HG03175 (cell line): ENCODE data around the gene SRSF11.
"Not testable (repeated sequence)": the region's sequence is repeated elsewhere in the genome, so short reads cannot be mapped to it uniquely, and the experiment has no call there.

Experiments used
- ATAC-seq: cut with Tn5 transposase; IDR thresholded peaks from one replicate; pipeline ENCODE4 v1.9.1; 2021; ENCODE audit warnings: mild to moderate bottlenecking, moderate library complexity; ENCODE audit not compliant: unreplicated experiment

SRSF11 gene, protein sequence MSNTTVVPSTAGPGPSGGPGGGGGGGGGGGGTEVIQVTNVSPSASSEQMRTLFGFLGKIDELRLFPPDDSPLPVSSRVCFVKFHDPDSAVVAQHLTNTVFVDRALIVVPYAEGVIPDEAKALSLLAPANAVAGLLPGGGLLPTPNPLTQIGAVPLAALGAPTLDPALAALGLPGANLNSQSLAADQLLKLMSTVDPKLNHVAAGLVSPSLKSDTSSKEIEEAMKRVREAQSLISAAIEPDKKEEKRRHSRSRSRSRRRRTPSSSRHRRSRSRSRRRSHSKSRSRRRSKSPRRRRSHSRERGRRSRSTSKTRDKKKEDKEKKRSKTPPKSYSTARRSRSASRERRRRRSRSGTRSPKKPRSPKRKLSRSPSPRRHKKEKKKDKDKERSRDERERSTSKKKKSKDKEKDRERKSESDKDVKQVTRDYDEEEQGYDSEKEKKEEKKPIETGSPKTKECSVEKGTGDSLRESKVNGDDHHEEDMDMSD

DNA sequence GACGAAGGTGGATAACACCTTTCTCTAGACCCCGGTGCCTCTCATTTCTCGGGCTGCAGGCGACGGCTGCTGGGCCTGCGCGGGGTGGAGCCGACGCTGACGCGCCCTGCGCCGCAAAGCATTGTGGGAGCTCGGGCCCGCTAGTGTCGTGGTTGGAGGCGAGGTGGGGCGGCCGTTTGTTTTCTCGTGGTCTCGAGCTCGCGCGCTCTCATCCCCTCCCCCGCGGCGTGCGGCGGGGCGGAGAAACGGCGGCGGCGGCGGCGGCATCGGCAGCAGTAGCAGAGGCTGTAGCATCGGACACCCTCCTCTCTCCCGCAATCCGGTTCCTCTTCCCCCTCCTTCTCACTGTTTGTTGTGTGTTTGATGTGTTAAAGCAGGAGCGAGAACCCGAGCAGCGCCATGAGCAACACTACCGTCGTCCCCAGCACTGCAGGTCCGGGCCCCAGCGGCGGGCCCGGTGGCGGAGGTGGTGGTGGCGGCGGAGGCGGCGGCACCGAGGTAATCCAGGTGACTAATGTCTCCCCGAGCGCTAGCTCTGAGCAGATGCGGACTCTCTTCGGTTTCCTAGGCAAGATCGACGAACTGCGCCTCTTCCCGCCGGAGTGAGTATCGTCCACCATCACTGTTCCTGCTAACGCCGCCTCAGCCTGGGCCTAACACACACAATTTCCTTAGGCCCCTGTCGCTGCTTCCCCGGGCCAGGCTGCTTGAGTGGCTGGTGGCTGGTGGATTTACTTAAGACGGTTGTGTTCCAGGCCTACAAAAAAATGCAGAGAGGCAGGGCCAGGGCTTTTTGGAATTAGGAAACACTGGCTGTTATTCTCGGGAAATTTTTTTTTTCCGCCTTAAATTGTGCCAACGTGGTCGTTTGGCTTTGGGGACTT, at the start of gene SRSF11:
TSS of gene SRSF11 (plus strand) at position 143 of the 884 bp plus-strand sequence. CDS start at position 400, 257 bp downstream.
- peak; percentile 93 for ATAC-seq

DNA sequence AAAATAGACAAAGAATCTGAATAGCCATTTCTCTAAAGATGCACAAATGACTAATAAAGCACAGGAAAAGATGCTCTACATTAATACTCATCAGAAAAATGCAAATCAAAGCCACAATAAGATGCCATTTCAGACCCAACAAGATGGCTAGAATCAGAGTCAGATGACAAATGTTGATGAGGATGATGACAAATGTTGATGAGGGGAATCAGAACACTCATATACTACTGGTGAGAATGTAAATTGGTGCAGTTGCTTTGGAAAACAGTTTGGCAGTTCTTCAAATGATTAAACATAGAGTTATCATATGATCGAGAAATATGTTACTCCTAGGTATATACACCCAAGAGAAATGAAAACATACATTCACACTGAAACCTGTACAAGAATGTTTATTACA, 49.7 kb upstream of the SRSF11 start:
- no peak for ATAC-seq

DNA sequence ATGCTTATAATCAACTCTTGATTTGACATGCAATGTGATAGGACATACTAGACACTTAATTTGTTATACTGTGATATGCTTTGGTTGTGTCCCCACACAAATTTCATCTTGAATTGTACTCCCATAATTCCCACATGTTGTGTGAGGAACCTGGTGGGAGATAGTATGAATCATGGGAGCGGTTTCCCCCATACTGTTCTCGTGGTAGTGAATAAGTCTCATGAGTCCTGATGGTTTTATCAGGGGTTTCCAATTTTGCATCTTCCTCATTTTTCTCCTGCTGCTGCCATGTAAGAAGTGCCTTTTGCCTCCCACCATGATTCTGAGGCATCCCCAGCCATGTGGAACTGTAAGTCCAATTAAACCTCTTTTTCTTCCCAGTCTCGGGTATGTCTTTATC, 36.0 kb upstream of the SRSF11 start:
- not testable (repeated sequence) for ATAC-seq

- ATAC-seq = no peak
Measured at GRCh38 chr1:70188522-70188921, 32.7 kb upstream of the SRSF11 start.

DNA sequence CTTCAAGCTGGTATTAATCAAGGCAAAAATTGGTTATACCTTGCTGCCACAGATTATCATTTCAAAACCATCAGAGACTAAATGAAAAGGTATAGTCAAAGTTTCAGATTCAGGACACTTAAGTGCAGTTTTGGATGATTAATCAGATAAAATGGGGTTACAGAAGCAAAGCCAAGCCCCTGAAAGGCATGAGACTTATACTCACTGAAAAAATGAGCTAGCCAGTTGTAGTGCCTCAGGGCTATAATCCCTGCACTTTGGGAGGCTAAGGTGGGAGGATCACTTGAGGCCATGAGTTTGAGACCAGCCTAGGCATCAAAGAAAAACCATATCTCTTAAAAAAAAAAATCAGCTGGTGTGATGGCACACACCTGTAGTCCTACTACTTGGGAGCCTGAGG, 31.0 kb upstream of the SRSF11 start:
- no peak for ATAC-seq

DNA sequence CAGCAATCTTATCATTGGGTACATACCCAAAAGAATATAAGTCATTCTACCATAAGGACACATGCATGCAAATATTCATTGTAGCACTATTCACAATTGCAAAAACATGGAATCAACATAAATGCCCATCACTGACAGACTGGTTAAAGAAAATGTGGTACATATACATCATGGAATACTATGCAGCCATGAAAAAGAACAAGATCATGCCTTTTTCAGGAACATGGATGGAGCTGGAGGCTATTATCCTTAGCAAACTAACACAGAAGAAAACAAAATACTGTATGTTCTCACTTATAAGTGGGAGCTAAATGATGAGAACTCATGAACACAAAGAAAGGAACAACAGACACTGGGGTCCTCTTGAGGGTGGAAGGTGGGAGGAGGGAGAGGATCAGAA, 28.7 kb upstream of the SRSF11 start:
- not testable (repeated sequence) for ATAC-seq

DNA sequence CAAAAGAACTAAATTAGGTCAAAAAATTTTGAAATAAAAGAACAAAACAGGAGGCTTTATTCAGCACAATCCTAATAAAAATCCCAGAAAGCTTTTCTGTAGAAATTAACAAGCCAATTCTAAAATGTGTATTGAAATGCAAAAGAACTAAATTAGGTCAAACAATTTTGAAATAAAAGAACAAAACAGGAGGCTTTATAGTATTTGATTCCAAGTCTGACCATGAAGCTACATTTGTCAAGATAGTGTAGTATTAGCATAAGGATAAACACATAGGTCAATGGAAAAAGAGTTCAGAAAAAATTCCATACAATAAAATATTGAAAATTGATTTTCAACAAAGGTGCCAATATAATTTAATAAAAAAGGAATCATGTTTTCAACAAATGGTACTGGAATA, 26.6 kb upstream of the SRSF11 start:
- no peak for ATAC-seq

DNA sequence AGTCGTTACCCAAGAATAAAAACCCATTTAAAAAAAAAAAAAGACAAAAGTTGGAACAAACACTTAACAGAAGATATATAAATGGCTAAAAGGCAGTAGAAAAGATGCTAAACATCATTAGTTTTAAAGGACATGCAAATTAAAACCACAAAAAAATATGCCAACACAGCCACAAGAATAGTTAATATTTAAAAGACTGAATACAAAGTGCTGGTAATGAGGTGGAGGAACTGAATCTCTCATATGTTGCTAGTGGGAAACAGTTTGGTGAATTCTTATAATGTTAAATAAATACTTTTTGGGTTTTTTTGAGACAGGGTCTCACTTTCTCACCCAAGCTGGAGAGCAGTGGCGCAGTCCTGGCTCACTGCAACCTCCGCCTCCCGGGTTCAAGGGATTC, 25.8 kb upstream of the SRSF11 start:
- ATAC-seq = peak; percentile 98

- no peak for ATAC-seq
Measured at GRCh38 chr1:70196333-70196732, 24.8 kb upstream of the SRSF11 start.

- ATAC-seq = no peak
Measured at GRCh38 chr1:70200065-70200464, 21.1 kb upstream of the SRSF11 start.

DNA sequence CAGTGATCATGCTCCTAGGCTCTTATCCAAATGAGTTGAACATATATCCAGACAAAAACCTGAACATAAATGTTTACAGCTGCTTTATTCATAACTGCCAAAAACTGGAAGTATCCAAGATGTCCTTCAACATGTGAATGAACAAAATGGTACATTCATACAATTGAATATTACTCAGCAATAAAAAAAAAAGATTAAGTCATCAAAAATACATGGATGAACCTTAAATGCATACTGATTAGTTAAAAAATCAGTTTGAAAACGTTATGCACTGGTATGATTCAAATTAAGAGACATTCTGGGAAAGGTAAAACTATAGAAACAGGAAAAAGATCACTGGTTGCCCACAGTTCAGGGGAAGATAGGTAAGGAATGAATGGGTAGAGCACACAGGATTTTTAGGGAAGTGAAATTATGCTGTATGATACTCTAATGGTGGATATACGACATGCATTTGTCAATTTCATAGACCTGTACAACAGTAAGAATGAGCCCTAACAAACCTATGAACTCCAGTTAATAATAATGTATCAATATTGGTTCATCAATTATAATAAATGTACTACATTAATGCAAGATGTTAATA, 18.9 kb upstream of the SRSF11 start:
- no peak for ATAC-seq

DNA sequence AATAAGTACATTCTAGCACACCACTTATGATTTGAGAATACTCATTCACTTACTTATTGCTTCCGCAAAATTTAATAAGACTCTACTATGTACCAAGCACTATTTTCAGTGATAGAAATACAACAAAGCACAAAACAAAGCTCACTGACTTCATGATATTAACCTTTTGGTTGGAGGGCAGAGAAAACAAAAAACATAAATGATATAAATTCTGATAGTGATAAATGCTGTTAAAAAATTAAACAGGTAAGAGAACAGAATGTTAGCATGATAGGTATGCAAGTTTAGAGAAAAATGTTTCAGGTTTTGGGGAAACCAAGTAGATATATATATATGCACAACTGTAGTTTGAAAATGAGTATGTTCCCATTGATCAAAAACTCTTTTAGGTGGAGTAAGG, 17.0 kb upstream of the SRSF11 start:
- ATAC-seq = no peak

- ATAC-seq = no peak
Measured at GRCh38 chr1:70204600-70204999, 16.6 kb upstream of the SRSF11 start.

- peak; percentile 29 for ATAC-seq
Measured at GRCh38 chr1:70205071-70205433, 16.1 kb upstream of the SRSF11 start.

DNA sequence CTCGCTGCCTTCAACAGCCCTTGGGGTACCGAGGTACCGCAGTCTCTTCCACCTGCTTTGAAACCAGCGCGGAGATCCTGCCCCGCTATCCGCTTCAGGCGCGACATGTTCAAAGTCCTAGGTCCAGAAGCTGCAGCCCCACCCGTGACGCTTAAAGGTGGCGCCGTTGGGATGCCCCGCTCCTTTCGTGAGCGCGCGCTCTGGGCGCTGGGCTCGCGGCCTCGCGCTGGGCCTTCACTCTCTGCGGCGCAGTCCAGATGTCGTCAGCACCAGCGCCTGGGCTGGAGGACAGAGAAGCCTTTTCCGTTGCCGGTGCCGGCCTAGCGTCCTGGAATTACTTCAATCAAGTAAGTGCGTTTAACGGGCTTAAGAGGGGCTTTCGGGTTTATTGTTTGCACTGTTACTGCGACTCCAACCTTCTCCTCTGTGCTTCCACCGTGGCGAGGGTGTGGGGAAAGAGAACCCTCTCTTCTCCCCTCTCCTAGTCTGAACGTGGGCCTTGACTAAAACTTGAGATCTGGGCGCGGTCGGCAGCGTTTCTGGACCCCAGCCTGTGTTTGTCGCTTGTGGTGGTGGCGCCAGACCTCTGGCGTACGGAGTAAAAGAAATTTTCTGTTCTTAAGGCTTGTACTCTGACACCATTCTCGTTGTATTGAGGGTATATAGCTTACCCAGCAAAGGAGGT, 15.6 kb upstream of the SRSF11 start, which contains the start of gene LRRC40:
TSS of gene LRRC40 (minus strand) at position 146 of the 685 bp plus-strand sequence. CDS start at position 107, 39 bp downstream.
- ATAC-seq = peak; percentile 80

GRCh38 chr1:70206833-70207232, 14.3 kb upstream of the SRSF11 start:
- not testable (repeated sequence) for ATAC-seq

GRCh38 chr1:70207492-70207891, 13.7 kb upstream of the SRSF11 start:
- ATAC-seq = no peak

DNA sequence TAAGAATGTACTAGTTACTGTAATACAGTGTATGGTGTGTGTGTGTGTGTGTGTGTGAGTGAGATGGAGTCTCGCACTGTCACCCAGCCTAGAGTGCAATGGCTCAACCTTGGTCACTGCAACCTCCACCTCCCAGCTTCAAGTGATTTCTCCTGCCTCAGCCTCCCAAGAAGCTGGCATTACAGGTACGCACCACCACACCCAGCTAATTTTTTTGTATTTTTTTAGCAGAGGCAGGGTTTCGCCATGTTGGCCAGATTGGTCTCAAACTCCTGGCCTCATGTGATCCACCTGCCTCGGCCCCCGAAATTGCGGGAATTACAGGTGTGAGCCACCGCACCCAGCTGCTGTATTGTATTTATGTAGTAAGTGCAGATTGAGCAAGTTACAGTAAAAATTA, 12.9 kb upstream of the SRSF11 start:
- no peak for ATAC-seq

DNA sequence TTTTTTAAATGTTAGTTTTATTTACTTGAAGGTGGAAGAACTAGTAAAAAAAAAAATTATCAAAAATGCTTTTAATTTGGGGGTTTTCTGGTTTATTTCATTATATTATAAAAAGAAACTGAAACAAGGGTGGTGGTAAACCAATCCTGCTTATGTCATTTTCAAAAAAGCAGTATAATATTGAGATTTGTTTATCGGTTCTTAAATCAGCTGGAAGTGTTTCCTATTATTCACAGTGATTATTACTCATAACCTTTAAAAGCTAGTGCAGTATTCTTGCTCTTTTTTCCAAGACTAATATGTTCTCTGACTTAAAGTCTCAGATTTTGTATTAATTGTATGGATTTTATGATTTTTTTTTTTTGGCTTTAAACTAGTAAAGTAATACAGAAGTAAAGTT, 10.4 kb upstream of the SRSF11 start:
- ATAC-seq = no peak

DNA sequence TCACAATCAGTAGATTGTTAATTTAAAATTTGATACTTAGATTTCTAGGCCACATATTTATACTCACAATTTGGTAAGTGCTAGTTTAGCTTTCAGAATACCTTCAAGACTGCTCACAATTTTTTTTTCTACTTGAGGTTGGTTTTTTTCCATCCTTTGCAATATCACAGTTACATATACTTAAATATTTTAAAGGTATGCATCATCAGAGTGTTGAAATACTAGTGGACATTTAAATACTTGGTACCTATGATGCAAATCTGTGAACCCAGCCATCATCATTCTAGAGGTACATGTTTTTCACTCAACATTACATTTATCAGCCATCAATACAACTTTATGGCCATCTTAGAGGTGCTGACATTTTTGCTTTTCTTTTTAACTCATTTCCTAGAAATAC, 9.6 kb upstream of the SRSF11 start:
- ATAC-seq = no peak

DNA sequence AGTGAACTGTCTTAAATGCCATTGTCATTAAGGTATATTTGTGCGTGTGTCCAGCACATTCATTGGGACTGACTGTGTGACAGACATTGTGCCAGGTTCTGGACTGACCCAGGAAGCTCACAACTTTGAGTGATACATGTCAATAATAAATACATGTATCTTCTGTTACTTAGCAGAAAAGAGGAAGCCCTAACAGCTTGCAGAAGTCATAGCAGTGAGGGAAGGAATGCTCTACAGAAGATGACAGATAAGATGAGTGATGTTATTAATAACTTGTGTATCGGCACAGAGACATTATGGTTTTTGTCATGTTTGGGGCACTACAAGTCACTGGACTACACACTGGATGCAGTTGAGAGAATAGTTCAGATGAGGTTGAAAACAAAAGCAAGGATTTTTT, 1.2 kb upstream of the SRSF11 start:
- ATAC-seq = no peak
